CD4-positive, alpha-beta T cell (primary cell): ENCODE measurements around the gene PLCG2. TPM values are rescaled to one million over a fixed set of nuclear protein-coding genes. Genes with fewer than 3 reads are reported as not detected.

Source experiments
- ATAC-seq: fragments of 200-7000 bp; cut with Tn5 transposase; one replicate; pipeline ENCODE4 v1.10.0; 2022; ENCODE audit warnings: mild to moderate bottlenecking; ENCODE audit not compliant: poor library complexity
- CTCF ChIA-PET: fragments of 350-600 bp; sonication (Branson Sonifier 250); formaldehyde crosslinking; loops from one replicate; lab custom pipeline; 2021; ENCODE audit warnings: antibody characterized with exemption, inconsistent platforms; lab: Charles Lee
- POLR2A ChIA-PET: fragments of 350-600 bp; sonication (Branson Sonifier 250); formaldehyde crosslinking; loops from one replicate; lab custom pipeline; 2021; ENCODE audit warnings: antibody characterized with exemption, inconsistent platforms; lab: Charles Lee
- DNase-seq, 14 experiments: peaks; one replicate each; pipeline ENCODE4 v3.0.0-alpha.2; 2013 to 2020; ENCODE audit warnings: mixed read lengths in 2 of 14
- H3K27ac ChIP-seq, 2 donors: one replicate each; pipeline versions ENCODE4 v1.5.1 to v1.7.0; 2013; ENCODE audit warnings: low read length in 2 of 2, low read depth in 1 of 2, mild to moderate bottlenecking in 1 of 2
- H3K27me3 ChIP-seq, 2 experiments: 1 replicate in 1 of 2; 2 replicates in 1 of 2; pipeline versions ENCODE4 v1.6.1 to v1.7.0; 2013; ENCODE audit warnings: low read length in 2 of 2, control low read depth in 1 of 2, mild to moderate bottlenecking in 1 of 2, moderate library complexity in 1 of 2; ENCODE audit not compliant: insufficient read depth in 2 of 2, control insufficient read depth in 1 of 2
- H3K36me3 ChIP-seq: one replicate; pipeline ENCODE4 v1.6.1; 2013; ENCODE audit warnings: low read length, control low read depth; ENCODE audit not compliant: insufficient read depth
- H3K4me1 ChIP-seq: one replicate; pipeline ENCODE4 v1.6.1; 2013; ENCODE audit warnings: low read length, control low read depth; ENCODE audit not compliant: insufficient read depth
- H3K4me3 ChIP-seq: one replicate; pipeline ENCODE4 v1.5.1; 2013; ENCODE audit warnings: mild to moderate bottlenecking, low read length, moderate library complexity
- H3K9me3 ChIP-seq, 2 experiments: 1 replicate in 1 of 2; 2 replicates in 1 of 2; pipeline versions ENCODE4 v1.6.1 to v1.7.0; 2013; ENCODE audit warnings: low read length in 2 of 2, mild to moderate bottlenecking in 2 of 2, control low read depth in 1 of 2, moderate library complexity in 1 of 2; ENCODE audit not compliant: control insufficient read depth in 1 of 2, insufficient read depth in 1 of 2
- H3K27ac Mint-ChIP-seq: one replicate; pipeline ENCODE4 v1.8.0; 2020; ENCODE audit warnings: mixed read lengths
- H3K27me3 Mint-ChIP-seq: one replicate; pipeline ENCODE4 v1.8.0; 2021; ENCODE audit warnings: mixed read lengths
- H3K36me3 Mint-ChIP-seq: one replicate; pipeline ENCODE4 v1.8.0; 2021; ENCODE audit warnings: low read depth, mixed read lengths
- H3K4me1 Mint-ChIP-seq: one replicate; pipeline ENCODE4 v1.8.0; 2021; ENCODE audit warnings: low read depth, mixed read lengths
- H3K4me3 Mint-ChIP-seq: one replicate; pipeline ENCODE4 v1.8.0; 2020; ENCODE audit warnings: mild to moderate bottlenecking, mixed read lengths
- H3K9me3 Mint-ChIP-seq: one replicate; pipeline ENCODE4 v1.8.0; 2020; ENCODE audit warnings: mixed read lengths
- CTCF ChIP-seq: fragments of 200-600 bp; IDR thresholded peaks from one replicate; pipeline ENCODE4 v1.8.0; 2022; ENCODE audit warnings: antibody characterized with exemption, mild to moderate bottlenecking
- intact Hi-C, 2 experiments: fragments of 100-400 bp; cut with DNase I in 1 of 2; cut with micrococcal nuclease in 1 of 2; formaldehyde crosslinking; loops; one replicate each; pipeline versions ENCODE4 v1.15.1 to v1.9.0; 2023 to 2025; cut with DNase I, micrococcal nuclease
- total RNA-seq, 174 experiments: library from RNA in 2 of 174; stranded (reverse) in 2 of 174; gene quantifications; one replicate each; pipeline ENCODE4 v1.2.3 and lab custom pipeline; 2021 to 2026

PLCG2 gene
- total RNA-seq, 2 experiments from 2014 or later = 0.92 to 1.5 TPM

GRCh38 chr16:81818568-81818896 lies 39.4 kb downstream of the PLCG2 start:
- ChIA-PET CTCF (no interaction called here), POLR2A (no interaction called here)
- no peaks in the 10 kb centered on the region for H3K4me1 ChIP-seq
- Mint-ChIP-seq H3K4me1 (no peaks in the 10 kb centered on the region), H3K9me3 (no peaks in the 10 kb centered on the region), H3K36me3 (no peaks in the 10 kb centered on the region), H3K27ac (no peak overlapping the region), H3K27me3 (peaks cover 6% of the 10 kb centered on the region), H3K4me3 (no peak overlapping the region)
- no peaks in the 10 kb centered on the region for H3K36me3 ChIP-seq
- TF ChIP-seq CTCF = no peak
- H3K4me3 ChIP-seq = no peak overlapping the region
- H3K9me3 ChIP-seq = no peaks in the 10 kb centered on the region
- DNase-seq (no peak), ATAC-seq (no peak)
- intact Hi-C loops = no loop called here
- H3K27ac ChIP-seq = no peak overlapping the region
- H3K27me3 ChIP-seq = no peaks in the 10 kb centered on the region

- Histone ChIP-seq H3K27me3 (no peaks in the 10 kb centered on the region), H3K27ac (no peak overlapping the region), H3K36me3 (no peaks in the 10 kb centered on the region), H3K9me3 (no peaks in the 10 kb centered on the region), H3K4me3 (no peak overlapping the region), H3K4me1 (no peaks in the 10 kb centered on the region)
- Mint-ChIP-seq H3K27me3 (peaks cover 3% of the 10 kb centered on the region), H3K27ac (no peak overlapping the region), H3K4me1 (no peaks in the 10 kb centered on the region), H3K9me3 (no peaks in the 10 kb centered on the region), H3K36me3 (no peaks in the 10 kb centered on the region), H3K4me3 (no peak overlapping the region)
- ATAC-seq (no peak), DNase-seq (no peak)
- no peak for TF ChIP-seq CTCF
- ChIA-PET CTCF (no interaction called here), POLR2A (no interaction called here)
- intact Hi-C loops = no loop called here
Observed at GRCh38 chr16:81818905-81819304, 39.8 kb downstream of the PLCG2 start.

- ATAC-seq = no peak
Observed at GRCh38 chr16:81821436-81822128, 42.5 kb downstream of the PLCG2 start.

More at GRCh38 chr16:81821436-81822128, 42.5 kb downstream of the PLCG2 start:
- Mint-ChIP-seq H3K27me3 (no peaks in the 10 kb centered on the region), H3K4me3 (no peak overlapping the region), H3K36me3 (no peaks in the 10 kb centered on the region), H3K4me1 (no peaks in the 10 kb centered on the region), H3K9me3 (no peaks in the 10 kb centered on the region), H3K27ac (no peak overlapping the region)
- TF ChIP-seq CTCF = no peak
- DNase-seq = no peak
- H3K36me3 ChIP-seq = no peaks in the 10 kb centered on the region
- H3K9me3 ChIP-seq = no peaks in the 10 kb centered on the region
- H3K4me3 ChIP-seq = no peak overlapping the region
- intact Hi-C loops = no loop called here
- CTCF ChIA-PET = no interaction called here
- H3K27ac ChIP-seq = peak overlapping the region in 1 of 2 donors; percentile 30
- H3K27me3 ChIP-seq = no peaks in the 10 kb centered on the region
- no peaks in the 10 kb centered on the region for H3K4me1 ChIP-seq
- POLR2A ChIA-PET = no interaction called here
